ENCODE results near the gene SH3PXD2A. TPM values are rescaled to one million over a fixed set of nuclear protein-coding genes. Genes with fewer than 3 reads are reported as not detected.
A peak's percentile ranks its signal among the peaks of the same experiment; 100 is the strongest.

Gene SH3PXD2A
- total RNA-seq, 1 donor: 29.0 TPM

- TF ChIP-seq CTCF (IDR thresholded peaks at IDR 0.05; ENCODE audit: extremely low read depth, low read depth, low read length): no peak
- Histone ChIP-seq H3K4me1 (ENCODE audit: insufficient read depth, low read length) (peaks cover 22% of the 10 kb centered on the region), H3K4me2 (ENCODE audit: insufficient read depth, low read length) (peak overlapping the region; percentile 40)
Observed at GRCh38 chr10:103677486-103678177, 177.7 kb downstream of the SH3PXD2A start.

GRCh38 chr10:103676851-103677417 lies 178.4 kb downstream of the SH3PXD2A start:
- H3K36me3 ChIP-seq (ENCODE audit: insufficient read depth, low read length): no peaks in the 10 kb centered on the region
- H3K4me3 ChIP-seq (ENCODE audit: insufficient read depth, low read length): peak overlapping the region; percentile 8
- H3K27ac ChIP-seq (ENCODE audit: low read depth, low read length): peak overlapping the region; percentile 95
- DNase-seq (ENCODE audit: insufficient read length, low spot score, missing footprints): peak; percentile 97
- peak overlapping the region; percentile 40 for H3K4me2 ChIP-seq (ENCODE audit: insufficient read depth, low read length)
- peaks cover 22% of the 10 kb centered on the region for H3K4me1 ChIP-seq (ENCODE audit: insufficient read depth, low read length)
- no peaks in the 10 kb centered on the region for H3K9me3 ChIP-seq (ENCODE audit: low read depth, low read length)
- no peaks in the 10 kb centered on the region for H4K20me1 ChIP-seq (ENCODE audit: insufficient read depth, low read length)
- H2AFZ ChIP-seq (ENCODE audit: low read length): no peak overlapping the region
- TF ChIP-seq CTCF (IDR thresholded peaks at IDR 0.05; ENCODE audit: extremely low read depth, low read depth, low read length): no peak
- no peaks in the 10 kb centered on the region for H3K27me3 ChIP-seq (ENCODE audit: insufficient read depth, low read length)
- no peaks in the 10 kb centered on the region for H3K79me2 ChIP-seq (ENCODE audit: insufficient read depth, low read length)

More at GRCh38 chr10:103677486-103678177, 177.7 kb downstream of the SH3PXD2A start:
- H3K9me3 ChIP-seq (ENCODE audit: low read depth, low read length): no peaks in the 10 kb centered on the region
- no peaks in the 10 kb centered on the region for H3K27me3 ChIP-seq (ENCODE audit: insufficient read depth, low read length)
- H3K27ac ChIP-seq (ENCODE audit: low read depth, low read length): peak overlapping the region; percentile 95
- peak overlapping the region; percentile 58 for H3K4me3 ChIP-seq (ENCODE audit: insufficient read depth, low read length)
- H4K20me1 ChIP-seq (ENCODE audit: insufficient read depth, low read length): no peaks in the 10 kb centered on the region
- no peaks in the 10 kb centered on the region for H3K36me3 ChIP-seq (ENCODE audit: insufficient read depth, low read length)
- H3K79me2 ChIP-seq (ENCODE audit: insufficient read depth, low read length): no peaks in the 10 kb centered on the region
- DNase-seq (ENCODE audit: insufficient read length, low spot score, missing footprints): no peak
- no peak overlapping the region for H2AFZ ChIP-seq (ENCODE audit: low read length)

- DNase-seq (ENCODE audit: insufficient read length, low spot score, missing footprints): peak; percentile 66
- peak overlapping the region; percentile 40 for H3K4me2 ChIP-seq (ENCODE audit: insufficient read depth, low read length)
- no peaks in the 10 kb centered on the region for H4K20me1 ChIP-seq (ENCODE audit: insufficient read depth, low read length)
- TF ChIP-seq CTCF (IDR thresholded peaks at IDR 0.05; ENCODE audit: extremely low read depth, low read depth, low read length): no peak
- peaks cover 22% of the 10 kb centered on the region for H3K4me1 ChIP-seq (ENCODE audit: insufficient read depth, low read length)
- no peak overlapping the region for H3K4me3 ChIP-seq (ENCODE audit: insufficient read depth, low read length)
- no peaks in the 10 kb centered on the region for H3K79me2 ChIP-seq (ENCODE audit: insufficient read depth, low read length)
- H3K27ac ChIP-seq (ENCODE audit: low read depth, low read length): peak overlapping the region; percentile 95
- H3K36me3 ChIP-seq (ENCODE audit: insufficient read depth, low read length): no peaks in the 10 kb centered on the region
- H2AFZ ChIP-seq (ENCODE audit: low read length): no peak overlapping the region
- no peaks in the 10 kb centered on the region for H3K9me3 ChIP-seq (ENCODE audit: low read depth, low read length)
- H3K27me3 ChIP-seq (ENCODE audit: insufficient read depth, low read length): no peaks in the 10 kb centered on the region
Observed at GRCh38 chr10:103676058-103676785, 179.2 kb downstream of the SH3PXD2A start.

GRCh38 chr10:103673606-103674005 lies 181.8 kb downstream of the SH3PXD2A start:
- peaks cover 24% of the 10 kb centered on the region for H3K4me1 ChIP-seq (ENCODE audit: insufficient read depth, low read length)
- H3K4me3 ChIP-seq (ENCODE audit: insufficient read depth, low read length): no peak overlapping the region
- no peaks in the 10 kb centered on the region for H4K20me1 ChIP-seq (ENCODE audit: insufficient read depth, low read length)
- no peak overlapping the region for H3K4me2 ChIP-seq (ENCODE audit: insufficient read depth, low read length)
- no peaks in the 10 kb centered on the region for H3K27me3 ChIP-seq (ENCODE audit: insufficient read depth, low read length)
- H3K9me3 ChIP-seq (ENCODE audit: low read depth, low read length): no peaks in the 10 kb centered on the region
- TF ChIP-seq CTCF (IDR thresholded peaks at IDR 0.05; ENCODE audit: extremely low read depth, low read depth, low read length): no peak
- H2AFZ ChIP-seq (ENCODE audit: low read length): no peak overlapping the region
- DNase-seq (ENCODE audit: insufficient read length, low spot score, missing footprints): no peak
- H3K79me2 ChIP-seq (ENCODE audit: insufficient read depth, low read length): no peaks in the 10 kb centered on the region
- H3K27ac ChIP-seq (ENCODE audit: low read depth, low read length): no peak overlapping the region
- H3K36me3 ChIP-seq (ENCODE audit: insufficient read depth, low read length): no peaks in the 10 kb centered on the region
